Mesendoderm (in vitro differentiated cells): ENCODE results near the gene LRRC34.

Source experiments
- DNase-seq: peaks from one replicate; pipeline ENCODE4 v3.0.0; 2013
- H2AK5ac ChIP-seq: 2 replicates; pipeline ENCODE4 v1.6.1; 2013; ENCODE audit warnings: low read length, inconsistent platforms
- H2BK120ac ChIP-seq: 2 replicates; pipeline ENCODE4 v1.6.1; 2013; ENCODE audit warnings: low read depth, mild to moderate bottlenecking, low read length, moderate library complexity, mixed read lengths
- H2BK15ac ChIP-seq: replicated peaks from 2 replicates; pipeline ENCODE4 v1.6.1; 2013; ENCODE audit warnings: low read depth, mild to moderate bottlenecking, moderate library complexity
- H2BK5ac ChIP-seq: 2 replicates; pipeline ENCODE4 v1.6.1; 2013; ENCODE audit warnings: low read length, inconsistent platforms
- H3K18ac ChIP-seq: 2 replicates; pipeline ENCODE4 v1.6.1; 2013; ENCODE audit warnings: mild to moderate bottlenecking, low read length, mixed read lengths
- H3K23ac ChIP-seq: one replicate; pipeline ENCODE4 v1.6.1; 2013; ENCODE audit warnings: low read length
- H3K27ac ChIP-seq: 2 replicates; pipeline ENCODE4 v1.5.1; 2013; ENCODE audit warnings: low read depth, mild to moderate bottlenecking, inconsistent platforms, low read length, moderate library complexity
- H3K27me3 ChIP-seq: 2 replicates; pipeline ENCODE4 v1.6.1; 2013; ENCODE audit warnings: low read length, control low read depth, mild to moderate bottlenecking, inconsistent platforms; ENCODE audit not compliant: insufficient read depth, poor library complexity
- H3K36me3 ChIP-seq: 2 replicates; pipeline ENCODE4 v1.6.1; 2013; ENCODE audit warnings: low read length, inconsistent platforms; ENCODE audit not compliant: control insufficient read depth, insufficient read depth
- H3K4ac ChIP-seq: one replicate; pipeline ENCODE4 v1.6.1; 2013; ENCODE audit warnings: low read depth, mild to moderate bottlenecking, low read length, moderate library complexity
- H3K4me1 ChIP-seq: 2 replicates; pipeline ENCODE4 v1.6.1; 2013; ENCODE audit warnings: low read depth, low read length, inconsistent platforms; ENCODE audit not compliant: control insufficient read depth
- H3K4me2 ChIP-seq: 2 replicates; pipeline ENCODE4 v1.6.1; 2013; ENCODE audit warnings: low read length
- H3K4me3 ChIP-seq: 2 replicates; pipeline ENCODE4 v1.5.1; 2013; ENCODE audit warnings: mild to moderate bottlenecking, low read length
- H3K56ac ChIP-seq: one replicate; pipeline ENCODE4 v1.6.1; 2013; ENCODE audit warnings: low read length
- H3K79me1 ChIP-seq: 2 replicates; pipeline ENCODE4 v1.6.1; 2013; ENCODE audit warnings: low read length, inconsistent platforms
- H3K79me2 ChIP-seq: 2 replicates; pipeline ENCODE4 v1.6.1; 2013; ENCODE audit warnings: mild to moderate bottlenecking, low read length; ENCODE audit not compliant: control insufficient read depth, insufficient read depth
- H3K9ac ChIP-seq: 2 replicates; pipeline ENCODE4 v1.6.1; 2013; ENCODE audit warnings: low read length, inconsistent platforms
- H4K5ac ChIP-seq: one replicate; pipeline ENCODE4 v1.6.1; 2013; ENCODE audit warnings: low read length
- H4K8ac ChIP-seq: one replicate; pipeline ENCODE4 v1.6.1; 2013; ENCODE audit warnings: low read depth, mild to moderate bottlenecking, control low read depth, low read length, moderate library complexity
- WGBS: extraction: QIAGEN DNeasy Blood & Tissue Kit; methylation state at CpG from one replicate; pipeline ENCODE4 v1.1.7; 2013; ENCODE audit warnings: low lambda C conversion rate, missing lambda C conversion rate; ENCODE audit not compliant: insufficient coverage; ENCODE audit errors: extremely low coverage; 5-methylcytosine and 5-hydroxymethylcytosine counted together

Gene LRRC34

DNA sequence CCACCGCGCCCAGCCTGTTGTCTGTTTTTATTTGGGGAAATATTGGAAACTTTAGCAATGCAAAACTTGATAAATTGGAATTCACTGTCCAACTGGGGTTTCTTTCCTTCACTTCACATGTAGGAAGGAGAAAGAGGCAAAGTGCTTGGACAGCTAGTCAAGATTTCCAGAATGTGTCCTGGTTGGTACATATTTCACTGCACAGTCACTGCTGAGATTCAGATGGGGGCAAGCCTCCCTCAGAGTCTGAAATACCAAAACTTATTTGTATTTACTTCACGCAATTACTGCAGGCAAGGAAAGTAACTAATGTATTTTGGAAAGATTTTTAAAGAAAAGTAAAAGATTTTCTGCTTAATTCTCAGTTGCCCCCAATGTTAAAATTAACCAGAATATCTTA lies 36.0 kb upstream of the LRRC34 start:
- Histone ChIP-seq H3K4me3 (no peak overlapping the region), H3K27ac (no peak overlapping the region), H2BK15ac (no peak overlapping the region), H3K23ac (no peak overlapping the region), H2BK5ac (no peak overlapping the region), H3K36me3 (no peaks in the 10 kb centered on the region), H4K8ac (no peak overlapping the region), H3K27me3 (no peaks in the 10 kb centered on the region), H3K56ac (no peak overlapping the region), H3K79me1 (no peaks in the 10 kb centered on the region), H3K4ac (no peak overlapping the region), H2AK5ac (no peak overlapping the region), H2BK120ac (no peak overlapping the region), H3K9ac (no peak overlapping the region), H3K79me2 (no peaks in the 10 kb centered on the region), H3K18ac (no peak overlapping the region), H3K4me1 (no peaks in the 10 kb centered on the region), H3K4me2 (no peak overlapping the region), H4K5ac (no peak overlapping the region)
- DNase-seq = no peak
- no CpG with 5 or more reads among the region's 3 CpGs for WGBS

- Histone ChIP-seq H2BK5ac (no peak overlapping the region), H4K5ac (no peak overlapping the region), H2AK5ac (no peak overlapping the region), H3K4ac (no peak overlapping the region), H3K4me2 (no peak overlapping the region), H3K56ac (no peak overlapping the region), H3K27me3 (no peaks in the 10 kb centered on the region), H3K79me1 (no peaks in the 10 kb centered on the region), H3K4me1 (no peaks in the 10 kb centered on the region), H3K36me3 (no peaks in the 10 kb centered on the region), H3K18ac (no peak overlapping the region), H3K79me2 (no peaks in the 10 kb centered on the region), H2BK120ac (no peak overlapping the region), H3K27ac (no peak overlapping the region), H3K4me3 (no peak overlapping the region), H3K23ac (no peak overlapping the region), H4K8ac (no peak overlapping the region), H3K9ac (no peak overlapping the region), H2BK15ac (no peak overlapping the region)
- DNase-seq = no peak
- no CpG with 5 or more reads among the region's 4 CpGs for WGBS
These were observed 35.2 kb upstream of the LRRC34 start for GRCh38 chr3:169847896-169848295.

DNA sequence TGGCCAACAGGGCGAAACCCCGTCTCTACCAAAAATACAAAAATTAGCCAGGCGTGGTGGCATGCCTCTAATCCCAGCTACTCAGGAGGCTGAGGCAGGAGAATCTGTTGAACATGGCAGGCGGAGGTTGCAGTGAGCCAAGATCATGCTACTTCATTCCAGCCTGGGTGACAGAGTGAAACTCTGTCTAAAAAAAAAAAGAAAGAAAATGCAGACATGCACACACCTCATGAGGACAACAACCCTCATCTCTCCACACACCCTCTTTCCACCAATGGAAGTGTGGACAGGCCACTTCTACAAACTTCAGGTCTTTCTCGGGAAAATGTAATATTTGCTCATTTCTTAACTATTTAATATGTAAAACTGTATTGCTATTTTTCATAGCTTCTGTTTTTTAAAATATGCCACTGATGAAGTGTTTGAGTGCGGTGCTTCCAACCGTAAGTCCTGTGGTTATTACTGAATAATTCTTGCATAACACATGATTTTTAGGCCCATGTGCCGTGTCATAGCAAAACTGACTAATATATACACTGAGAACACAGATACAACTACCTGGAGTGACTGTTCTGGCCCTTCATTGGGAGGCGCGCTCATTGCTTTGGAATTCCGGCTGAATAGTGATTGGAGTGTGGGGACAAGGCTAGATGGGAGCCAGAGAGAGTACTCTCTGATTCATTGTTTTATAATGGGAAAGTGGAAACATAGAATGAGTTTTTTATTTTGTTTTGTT lies 33.9 kb upstream of the LRRC34 start:
- Histone ChIP-seq H3K23ac (no peak overlapping the region), H3K79me2 (no peaks in the 10 kb centered on the region), H3K9ac (no peak overlapping the region), H3K18ac (no peak overlapping the region), H2BK120ac (no peak overlapping the region), H2BK15ac (no peak overlapping the region), H3K27me3 (no peaks in the 10 kb centered on the region), H3K56ac (no peak overlapping the region), H3K36me3 (no peaks in the 10 kb centered on the region), H3K4me3 (no peak overlapping the region), H3K4me2 (no peak overlapping the region), H3K4me1 (no peaks in the 10 kb centered on the region), H3K27ac (no peak overlapping the region), H2BK5ac (no peak overlapping the region), H4K8ac (no peak overlapping the region), H2AK5ac (no peak overlapping the region), H3K79me1 (no peaks in the 10 kb centered on the region), H3K4ac (no peak overlapping the region), H4K5ac (no peak overlapping the region)
- DNase-seq = peak; percentile 60
- WGBS = no CpG with 5 or more reads among the region's 11 CpGs

GRCh38 chr3:169842960-169843359 lies 30.3 kb upstream of the LRRC34 start:
- no peak for DNase-seq
- Histone ChIP-seq H3K36me3 (no peaks in the 10 kb centered on the region), H3K79me1 (no peaks in the 10 kb centered on the region), H3K56ac (no peak overlapping the region), H2AK5ac (no peak overlapping the region), H2BK15ac (no peak overlapping the region), H3K9ac (no peak overlapping the region), H4K5ac (no peak overlapping the region), H3K27me3 (no peaks in the 10 kb centered on the region), H3K4me2 (no peak overlapping the region), H3K79me2 (no peaks in the 10 kb centered on the region), H3K23ac (no peak overlapping the region), H3K4me1 (no peaks in the 10 kb centered on the region), H4K8ac (no peak overlapping the region), H3K18ac (no peak overlapping the region), H3K27ac (no peak overlapping the region), H2BK120ac (no peak overlapping the region), H2BK5ac (no peak overlapping the region), H3K4me3 (no peak overlapping the region), H3K4ac (no peak overlapping the region)
- WGBS = no CpG with 5 or more reads among the region's 3 CpGs

DNA sequence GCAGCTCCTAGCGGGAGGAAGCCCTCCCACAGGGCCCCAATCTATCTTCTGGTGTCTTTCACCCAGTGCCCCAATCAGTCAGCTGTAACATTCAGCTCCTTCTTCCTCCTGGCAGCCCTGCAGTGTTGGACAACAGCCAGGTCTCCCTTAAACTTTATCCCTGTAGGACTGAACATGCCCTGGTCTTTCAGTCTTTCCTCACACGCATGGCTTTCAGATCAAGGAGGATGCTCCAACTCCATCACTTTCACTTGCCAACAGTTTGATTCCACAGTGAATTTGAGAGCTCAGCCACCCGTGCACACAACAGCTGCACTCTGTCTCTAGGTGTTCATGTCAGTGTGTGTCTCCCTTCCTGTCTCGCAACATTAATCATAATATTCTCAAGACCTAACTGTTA lies 28.5 kb upstream of the LRRC34 start:
- no peak overlapping the region for H4K5ac ChIP-seq
- H3K79me2 ChIP-seq = no peaks in the 10 kb centered on the region
- H3K23ac ChIP-seq = no peak overlapping the region
- WGBS = no CpG with 5 or more reads among the region's 4 CpGs
- no peak for DNase-seq
- no peak overlapping the region for H4K8ac ChIP-seq
- H3K27ac ChIP-seq = no peak overlapping the region
- H2AK5ac ChIP-seq = no peak overlapping the region
- no peak overlapping the region for H3K4me3 ChIP-seq
- no peak overlapping the region for H3K4me2 ChIP-seq
- no peak overlapping the region for H3K56ac ChIP-seq
- no peak overlapping the region for H3K18ac ChIP-seq
- no peaks in the 10 kb centered on the region for H3K79me1 ChIP-seq
- no peaks in the 10 kb centered on the region for H3K27me3 ChIP-seq
- H3K4me1 ChIP-seq = no peaks in the 10 kb centered on the region
- no peak overlapping the region for H2BK15ac ChIP-seq
- no peak overlapping the region for H3K4ac ChIP-seq
- no peaks in the 10 kb centered on the region for H3K36me3 ChIP-seq
- no peak overlapping the region for H2BK5ac ChIP-seq
- H2BK120ac ChIP-seq = no peak overlapping the region
- no peak overlapping the region for H3K9ac ChIP-seq

- Histone ChIP-seq H3K4ac (no peak overlapping the region), H2BK15ac (no peak overlapping the region), H3K4me3 (no peak overlapping the region), H2BK5ac (no peak overlapping the region), H4K5ac (no peak overlapping the region), H3K9ac (no peak overlapping the region), H3K4me2 (no peak overlapping the region), H3K18ac (no peak overlapping the region), H2AK5ac (no peak overlapping the region), H4K8ac (no peak overlapping the region), H3K36me3 (no peaks in the 10 kb centered on the region), H3K4me1 (no peaks in the 10 kb centered on the region), H3K27me3 (no peaks in the 10 kb centered on the region), H2BK120ac (no peak overlapping the region), H3K79me2 (no peaks in the 10 kb centered on the region), H3K79me1 (no peaks in the 10 kb centered on the region), H3K23ac (no peak overlapping the region), H3K27ac (no peak overlapping the region), H3K56ac (no peak overlapping the region)
- no CpG with 5 or more reads among the region's 1 CpG for WGBS
- DNase-seq = no peak
These were observed 25.9 kb upstream of the LRRC34 start for GRCh38 chr3:169838511-169839030.
